Sciatic nerve (tissue), 2 donors: ENCODE data around the gene LCE2C. TPM values are rescaled to one million over a fixed set of nuclear protein-coding genes. Genes with fewer than 3 reads are reported as not detected.
"Not testable (repeated sequence)": the region's sequence is repeated elsewhere in the genome, so short reads cannot be mapped to it uniquely, and the experiment has no call there.

Experiments used
- ATAC-seq: fragments of 200-7000 bp; cut with Tn5 transposase; one replicate; pipeline ENCODE4 v1.9.1; 2020; ENCODE audit warnings: mild to moderate bottlenecking, moderate library complexity
- DNase-seq: peaks from one replicate; pipeline ENCODE4 v3.0.0-alpha.2; 2020; ENCODE audit warnings: low spot score
- intact Hi-C: fragments of 100-400 bp; cut with DNase I; formaldehyde crosslinking; loops from one replicate; pipeline ENCODE4 v1.14.2; 2022
- total RNA-seq: library from RNA; stranded (reverse); fragmentation: NEBNext Ultra II Directional; extraction: Animal tissue kit (Norgen Biotek cat#: 25700); gene quantifications from one replicate; pipeline ENCODE4 v1.2.1, GENCODE V29; 2021
- donor health status: DM: no; HTN: no; CAD: no.
- donor health status: DM: no; HTN: no; CAD: no.

Gene LCE2C
- not detected for total RNA-seq

- ATAC-seq, DNase-seq, intact Hi-C loops: not testable (repeated sequence)
Observed at GRCh38 chr1:152674983-152675382, at the start of gene LCE2C. TSS of gene LCE2C (plus strand) at chr1:152675279. CDS start at chr1:152676016, 737 bp downstream.

GRCh38 chr1:152626744-152627143 is 48.3 kb upstream of the LCE2C start:
- intact Hi-C loops, result no loop called here
- ATAC-seq, result no peak

GRCh38 chr1:152630596-152630995 is 44.5 kb upstream of the LCE2C start:
- intact Hi-C loops, result no loop called here
- DNase-seq (no peak), ATAC-seq (no peak)

More at GRCh38 chr1:152626744-152627143, 48.3 kb upstream of the LCE2C start:
- DNase-seq, result no peak

GRCh38 chr1:152640351-152640750 is 34.7 kb upstream of the LCE2C start:
- intact Hi-C loops, result no loop called here
- DNase-seq, result no peak

GRCh38 chr1:152643945-152644344 is 31.1 kb upstream of the LCE2C start:
- no peak for DNase-seq
- intact Hi-C loops, result no loop called here
- ATAC-seq, result no peak

More at GRCh38 chr1:152640351-152640750, 34.7 kb upstream of the LCE2C start:
- ATAC-seq, result no peak

GRCh38 chr1:152645146-152645545 is 29.9 kb upstream of the LCE2C start:
- intact Hi-C loops, result no loop called here
- ATAC-seq (no peak), DNase-seq (no peak)

GRCh38 chr1:152646656-152647055 is 28.4 kb upstream of the LCE2C start:
- no peak for ATAC-seq
- intact Hi-C loops, result no loop called here
- DNase-seq, result no peak

GRCh38 chr1:152654110-152654509 is 21.0 kb upstream of the LCE2C start:
- DNase-seq (no peak), ATAC-seq (no peak)
- intact Hi-C loops, result no loop called here

- intact Hi-C loops, result no loop called here
- ATAC-seq, result no peak
- no peak for DNase-seq
Observed at GRCh38 chr1:152656459-152656858, 18.6 kb upstream of the LCE2C start.

GRCh38 chr1:152657677-152658076 is 17.4 kb upstream of the LCE2C start:
- DNase-seq (no peak), ATAC-seq (no peak)
- intact Hi-C loops, result no loop called here

GRCh38 chr1:152658649-152659048 is 16.4 kb upstream of the LCE2C start:
- DNase-seq (no peak), ATAC-seq (no peak)
- intact Hi-C loops, result no loop called here

- DNase-seq, result no peak
- ATAC-seq, result no peak
- intact Hi-C loops, result no loop called here
Observed at GRCh38 chr1:152663098-152663497, 12.0 kb upstream of the LCE2C start, which contains the start of gene LCE2D. TSS of gene LCE2D (plus strand) at chr1:152663380. CDS start at chr1:152664106, 726 bp downstream.

- DNase-seq, ATAC-seq, intact Hi-C loops: not testable (repeated sequence)
Observed at GRCh38 chr1:152666171-152666570, 8.9 kb upstream of the LCE2C start.

GRCh38 chr1:152667648-152668047 is 7.4 kb upstream of the LCE2C start:
- ATAC-seq (no peak), DNase-seq (no peak)
- intact Hi-C loops, result no loop called here

- DNase-seq (no peak), ATAC-seq (no peak)
- intact Hi-C loops, result no loop called here
Observed at GRCh38 chr1:152673016-152673415, 2.1 kb upstream of the LCE2C start.

- ATAC-seq, result no peak
- DNase-seq, result no peak
- intact Hi-C loops, result no loop called here
Observed at GRCh38 chr1:152679459-152679858, 4.4 kb downstream of the LCE2C start.

- ATAC-seq (no peak), DNase-seq (no peak)
- intact Hi-C loops, result no loop called here
Observed at GRCh38 chr1:152681616-152682015, 6.5 kb downstream of the LCE2C start.

- ATAC-seq, result no peak
- intact Hi-C loops, result no loop called here
- no peak for DNase-seq
Observed at GRCh38 chr1:152683846-152684245, 8.8 kb downstream of the LCE2C start.

GRCh38 chr1:152685823-152686222 is 10.7 kb downstream of the LCE2C start, which contains the start of gene LCE2B:
TSS of gene LCE2B (plus strand) at chr1:152686123. CDS start at chr1:152686844, 721 bp downstream.
- ATAC-seq, intact Hi-C loops, DNase-seq: not testable (repeated sequence)

GRCh38 chr1:152697701-152698600 is 22.9 kb downstream of the LCE2C start, which contains the start of gene LCE2A:
TSS of gene LCE2A (plus strand) at chr1:152698345. CDS start at chr1:152698902, 557 bp downstream.
- no peak for ATAC-seq
- intact Hi-C loops, result no loop called here

More at GRCh38 chr1:152697701-152698600, 22.9 kb downstream of the LCE2C start, which contains the start of gene LCE2A:
- DNase-seq, result no peak
